Suppressor macrophage treated with lipopolysaccharide for 1 hour (primary cell): ENCODE results near the gene XPO6.
"Not testable (repeated sequence)": the region's sequence is repeated elsewhere in the genome, so short reads cannot be mapped to it uniquely, and the experiment has no call there.

Experiments used
- DNase-seq, 3 donors: peaks; one replicate each; pipeline ENCODE4 v3.0.0-alpha.2; 2020 to 2022

The XPO6 gene

DNA sequence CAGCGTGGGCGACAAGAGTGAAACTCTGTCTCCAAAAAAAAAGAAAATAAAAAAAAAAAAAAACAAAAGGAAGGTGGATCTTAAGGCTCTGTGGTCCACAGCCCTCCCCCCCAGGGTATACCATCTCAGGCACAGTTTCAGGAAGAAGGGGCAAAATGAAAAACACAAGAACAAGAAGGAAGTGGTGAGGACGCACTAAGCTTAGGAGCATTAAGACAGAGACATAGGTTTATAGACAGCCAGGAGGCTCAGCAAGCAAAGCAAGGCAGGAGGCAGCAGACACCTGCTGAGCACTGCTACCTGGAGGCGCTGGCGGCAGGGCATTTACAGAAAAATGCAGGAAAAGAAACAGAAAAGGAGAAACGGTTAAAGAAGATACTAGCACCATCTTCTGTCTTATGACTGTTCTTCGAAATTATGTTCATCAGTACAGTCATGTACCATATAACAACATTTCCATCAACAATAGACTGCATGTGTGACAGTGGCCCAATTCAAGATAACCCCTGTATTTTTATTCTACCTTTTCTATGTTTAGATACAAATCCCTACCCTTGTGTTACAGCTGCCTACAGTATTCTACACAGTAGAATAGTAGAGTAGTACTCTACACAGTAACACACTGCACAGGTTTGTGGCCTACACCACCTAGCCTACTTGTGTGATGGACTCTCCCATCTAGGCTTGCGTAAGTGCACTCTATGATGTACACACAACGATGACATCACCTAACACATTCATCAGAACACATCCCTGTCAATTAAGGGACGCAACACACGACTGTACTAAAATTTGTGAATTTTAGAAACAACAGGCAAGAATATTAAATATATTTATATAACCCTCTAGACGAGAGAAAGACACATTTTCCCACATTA lies 62.5 kb downstream of the XPO6 start:
- peak; percentile 21 to 70 (median 66) for DNase-seq

DNA sequence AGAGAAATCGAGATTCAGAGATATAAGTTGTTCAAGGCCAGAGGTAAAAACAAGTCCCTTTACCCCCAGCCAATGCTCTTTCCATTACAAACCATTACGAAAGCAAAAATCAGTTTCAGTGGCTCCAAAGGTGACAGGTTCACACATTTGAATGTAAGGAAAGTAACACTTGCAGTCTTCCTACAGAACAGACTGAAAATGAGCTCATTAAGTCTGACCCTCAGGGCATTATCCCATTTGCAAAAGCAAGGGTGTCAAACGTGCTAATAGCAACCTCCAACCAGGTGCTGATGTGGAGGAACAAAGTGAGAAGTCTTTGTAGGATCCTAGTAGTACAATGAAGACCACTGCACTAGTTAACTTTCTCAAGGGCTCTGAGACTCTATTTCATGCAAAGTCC lies 65.2 kb downstream of the XPO6 start:
- DNase-seq = no peak

GRCh38 chr16:28145796-28146195 lies 66.0 kb downstream of the XPO6 start:
- DNase-seq = peak; percentile 49 to 68 (median 67)

GRCh38 chr16:28140788-28141618 lies 70.8 kb downstream of the XPO6 start:
- peak; percentile 18 to 36 (median 34) for DNase-seq

DNA sequence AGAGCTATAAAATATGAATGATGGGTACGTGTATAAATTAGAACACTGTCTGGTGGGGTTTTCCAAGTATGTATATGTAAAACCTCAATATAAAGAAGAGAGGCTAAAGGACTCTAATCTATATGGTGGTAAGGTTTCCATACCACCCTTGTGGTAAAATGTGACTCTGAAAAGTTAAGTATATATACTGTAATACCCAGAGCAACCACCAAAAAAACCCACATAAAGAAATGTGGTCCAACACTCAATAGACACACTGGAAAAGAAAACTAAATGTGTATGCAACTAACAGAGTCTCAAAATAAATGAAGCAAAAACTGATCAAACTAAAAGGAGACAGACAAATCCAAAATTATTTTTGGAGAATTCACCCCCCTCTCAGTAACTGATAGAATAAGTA lies 72.2 kb downstream of the XPO6 start:
- no peak for DNase-seq

DNA sequence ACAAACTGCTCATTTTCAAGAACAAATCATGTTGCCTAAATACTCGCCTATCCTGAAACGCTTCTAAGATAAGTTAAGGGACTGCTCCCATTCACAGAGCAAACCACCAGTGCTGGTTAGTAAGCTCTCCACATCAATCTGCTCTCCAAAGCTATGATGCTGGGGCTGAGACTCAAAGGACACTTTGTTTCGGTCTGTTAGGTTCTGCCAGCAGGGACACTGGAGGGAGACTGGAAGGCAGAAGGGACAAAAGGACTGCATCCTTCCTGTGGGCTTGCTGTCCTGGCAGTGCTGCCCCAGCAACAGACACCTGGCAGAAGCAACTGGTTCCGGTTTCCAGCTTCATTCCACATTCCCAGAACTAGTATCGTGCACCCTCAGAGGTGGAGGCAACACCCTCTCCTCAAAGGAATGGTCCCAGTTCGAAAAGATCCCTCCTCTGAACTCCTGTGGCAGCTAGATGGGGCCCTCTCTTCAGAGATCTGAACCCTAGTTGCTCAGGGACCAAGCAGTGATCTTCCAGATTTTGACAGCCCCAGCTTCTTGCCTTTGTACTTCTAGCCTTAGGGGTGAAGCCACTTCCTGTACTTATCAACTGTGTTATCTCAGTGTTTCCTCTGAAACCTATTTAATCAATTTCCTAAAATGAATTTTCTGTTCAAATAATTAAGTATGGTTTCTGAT lies 74.9 kb downstream of the XPO6 start:
- DNase-seq = no peak

DNA sequence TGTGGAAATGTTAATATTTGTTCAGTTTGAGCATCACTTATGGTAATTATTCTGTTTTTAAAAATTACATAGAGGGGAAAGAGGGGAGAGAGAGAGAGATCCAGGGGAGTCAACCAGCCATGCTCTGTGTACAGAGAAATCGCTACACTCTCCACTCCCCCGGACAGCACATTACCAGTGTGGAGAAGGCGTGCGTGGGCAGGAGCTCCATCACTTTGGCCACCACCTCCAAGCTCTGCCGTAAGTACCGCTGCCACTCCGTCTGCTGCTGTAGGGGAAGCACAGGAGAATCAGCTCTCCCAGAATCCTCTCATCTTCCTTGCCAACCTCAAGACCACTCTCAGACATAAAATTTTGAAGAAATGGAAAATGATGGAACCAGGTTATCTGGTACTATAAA lies 78.1 kb downstream of the XPO6 start:
- DNase-seq = no peak

- no peak for DNase-seq
Measured at GRCh38 chr16:28131743-28132393, 79.9 kb downstream of the XPO6 start.

DNA sequence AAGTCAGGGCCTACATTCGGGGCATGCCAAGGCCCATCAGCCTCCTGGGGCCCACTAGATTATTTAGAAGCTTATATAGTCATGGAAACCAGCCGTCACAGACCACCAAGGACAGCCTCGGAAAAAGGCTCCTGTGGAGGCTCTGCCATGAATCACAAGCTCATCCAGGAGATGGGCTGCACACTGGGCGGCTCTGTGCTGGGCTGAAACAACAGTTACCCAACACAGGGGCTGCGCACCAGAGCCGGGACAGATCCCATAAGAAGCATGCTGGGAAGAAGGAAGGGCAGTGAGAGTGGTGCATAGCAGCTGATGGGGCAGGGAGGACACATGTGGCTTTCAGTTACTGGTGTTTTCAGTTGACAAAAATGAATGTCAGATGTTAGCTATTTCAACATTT lies 80.6 kb downstream of the XPO6 start:
- DNase-seq = no peak

DNA sequence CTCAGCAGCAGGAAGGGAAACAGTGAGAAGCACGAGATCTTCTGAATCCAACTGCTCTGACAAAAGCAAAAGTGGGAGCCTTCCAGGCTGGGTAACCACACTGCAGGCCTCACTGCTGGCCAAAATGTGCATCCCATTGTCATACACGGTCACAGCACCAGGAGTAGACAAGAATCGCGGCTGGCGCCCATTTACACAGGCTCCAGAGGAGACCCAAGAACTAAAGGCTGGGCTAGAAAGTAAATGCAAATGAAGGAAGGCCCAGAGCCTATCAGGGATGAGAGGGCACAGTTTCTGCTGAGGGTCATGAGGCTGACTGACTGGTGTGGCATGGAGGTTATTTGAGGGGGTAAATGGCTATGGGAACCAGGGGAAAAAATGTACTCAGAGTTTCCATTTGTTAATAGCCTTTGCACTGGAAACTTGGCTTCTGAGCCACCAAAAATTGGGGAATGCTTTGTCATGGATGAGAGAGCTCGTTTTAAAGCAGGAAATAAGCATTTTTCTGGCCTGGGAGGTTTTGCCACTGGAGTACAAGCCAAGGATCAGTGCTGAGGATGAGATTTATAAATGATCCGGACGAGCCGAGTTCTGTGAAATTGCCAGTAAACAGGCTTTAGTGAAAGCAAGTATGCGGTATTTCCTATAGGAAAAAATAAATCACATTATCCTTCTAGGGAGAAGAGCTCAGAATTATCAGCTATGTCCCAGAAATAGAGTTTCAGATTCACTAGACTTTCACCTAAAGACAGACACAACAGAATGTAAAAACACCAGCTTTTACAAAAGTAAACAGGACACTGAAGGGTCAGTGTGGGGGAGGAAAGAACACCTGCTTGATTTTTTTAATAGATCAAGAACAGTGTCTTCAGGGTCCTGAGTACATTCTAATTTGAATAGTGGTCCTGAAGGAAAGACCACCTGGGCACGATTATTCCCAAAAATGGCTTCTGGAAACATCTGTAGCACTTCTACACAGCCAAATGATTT lies 81.4 kb downstream of the XPO6 start:
- no peak for DNase-seq

DNA sequence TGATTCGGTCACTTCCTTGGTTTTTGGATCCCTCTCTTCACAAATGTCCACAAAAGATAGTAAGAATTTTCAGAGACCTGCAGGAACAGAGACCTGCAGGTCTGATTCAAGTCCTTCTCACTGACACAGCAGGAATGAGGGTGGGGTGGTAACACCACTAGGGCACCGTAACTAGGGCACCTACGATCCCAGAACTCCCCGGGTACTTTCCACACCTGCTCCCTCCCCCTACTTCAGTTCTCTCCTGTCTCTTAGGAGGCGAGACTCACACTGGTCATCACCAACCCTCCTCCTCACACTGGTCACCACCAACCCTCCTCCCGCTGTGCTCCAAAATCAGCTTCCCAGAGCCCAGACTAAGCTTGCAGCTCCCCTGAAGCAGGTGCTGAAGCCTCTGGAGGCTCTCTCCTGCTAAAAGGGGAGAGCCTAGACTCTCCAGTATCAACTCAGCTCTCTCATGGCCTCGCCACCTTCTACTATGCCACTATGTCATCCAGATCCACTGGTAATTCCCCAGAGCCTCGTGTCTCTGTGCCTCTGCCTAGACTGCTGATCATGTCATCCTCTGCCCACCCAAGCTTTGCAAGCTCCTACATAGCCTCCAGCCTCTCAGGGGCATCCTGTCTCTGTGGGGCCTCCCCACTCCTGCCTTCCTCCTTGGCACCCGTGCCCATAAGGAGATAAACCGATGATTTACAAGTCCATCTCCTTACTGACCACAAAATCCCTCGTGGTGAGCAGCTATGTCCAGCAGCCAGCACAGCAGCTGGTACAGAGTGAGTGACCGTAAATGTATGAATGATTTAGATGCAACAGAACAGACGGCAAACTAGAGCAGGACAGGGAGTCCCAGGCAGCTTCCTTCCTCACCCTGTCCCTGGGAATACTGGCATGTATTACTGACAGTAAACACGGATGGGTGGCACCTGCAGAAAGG lies 84.8 kb downstream of the XPO6 start:
- no peak for DNase-seq

DNA sequence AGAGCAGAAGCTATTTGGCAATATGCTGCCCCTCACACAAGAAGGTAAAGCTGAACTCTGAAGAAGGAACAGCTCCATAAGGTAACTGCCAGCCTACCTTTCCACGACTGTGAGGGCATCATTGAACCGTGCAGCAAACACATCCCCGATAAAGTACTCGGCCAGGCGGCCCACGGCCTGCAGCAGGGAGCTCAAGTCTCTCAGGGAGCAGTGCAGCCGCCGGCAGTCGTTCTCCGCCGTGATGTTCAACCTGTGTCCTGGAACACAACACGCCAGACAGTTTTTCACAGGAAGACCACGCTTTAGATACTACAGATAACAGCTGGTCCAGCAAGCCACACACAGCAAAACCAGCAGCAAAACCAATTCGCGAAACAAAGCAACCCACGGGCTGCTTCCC lies 86.2 kb downstream of the XPO6 start:
- DNase-seq = no peak

- DNase-seq = no peak
Measured at GRCh38 chr16:28121527-28121926, 90.2 kb downstream of the XPO6 start.

- no peak for DNase-seq
Measured at GRCh38 chr16:28120754-28121153, 91.0 kb downstream of the XPO6 start.

DNA sequence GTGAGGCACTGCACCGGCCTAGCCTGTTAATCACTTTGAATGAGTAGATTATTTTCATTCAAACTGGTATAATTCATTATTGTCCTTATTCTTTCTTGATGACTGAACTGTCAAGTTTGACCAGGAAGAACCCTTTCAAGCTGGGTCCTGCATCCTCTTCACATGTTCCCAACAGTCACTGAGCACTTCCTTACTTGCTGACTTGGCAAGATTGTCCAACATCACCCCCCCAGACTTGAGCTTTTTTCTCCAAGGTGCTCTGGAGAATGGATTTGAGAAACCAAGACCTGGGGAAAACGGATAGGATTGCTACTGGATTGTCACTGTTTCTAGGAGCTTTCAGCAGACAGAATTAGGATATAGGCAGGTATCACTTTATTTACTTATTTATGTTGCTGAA lies 93.1 kb downstream of the XPO6 start:
- no peak for DNase-seq

GRCh38 chr16:28117168-28117565 lies 94.6 kb downstream of the XPO6 start:
- DNase-seq = no peak

DNA sequence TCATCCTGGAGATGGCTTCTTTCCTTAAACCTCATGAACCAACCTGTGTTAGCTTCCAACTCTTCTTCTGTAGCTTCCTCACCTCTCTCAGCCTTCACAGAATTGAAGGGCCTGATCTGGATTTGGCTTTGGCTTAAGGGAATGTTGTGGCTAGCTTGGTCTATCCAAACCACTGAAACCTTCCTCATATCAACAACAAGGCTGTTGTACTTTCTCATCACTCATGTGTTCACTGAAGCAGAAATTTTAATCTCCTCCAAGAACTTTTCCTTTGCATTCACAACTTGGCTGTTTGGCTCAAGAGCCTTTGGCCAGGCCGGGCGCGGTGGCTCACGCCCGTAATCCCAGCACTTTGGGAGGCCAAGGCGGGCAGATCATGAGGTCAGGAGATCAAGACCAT lies 95.9 kb downstream of the XPO6 start:
- not testable (repeated sequence) for DNase-seq

DNA sequence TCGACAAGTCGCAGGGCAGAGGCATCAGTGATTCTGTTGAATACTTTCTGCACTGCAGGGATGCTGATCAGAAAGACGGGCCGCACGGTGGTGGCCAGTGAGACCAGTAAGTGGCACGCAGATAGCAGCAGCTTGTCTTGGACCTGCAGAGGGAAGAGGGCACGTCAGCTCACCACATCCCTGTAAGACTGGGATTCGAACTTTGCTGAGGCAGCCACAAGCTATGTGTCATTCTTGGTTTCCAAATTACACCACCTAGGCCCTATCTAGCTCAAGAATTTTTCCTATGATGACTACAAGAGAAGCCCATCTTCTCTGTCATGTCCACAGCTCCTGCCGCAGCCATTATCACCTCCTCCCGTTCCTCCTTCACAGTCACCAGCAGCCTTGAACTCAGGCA lies 98.9 kb downstream of the XPO6 start:
- no peak for DNase-seq

- no peak for DNase-seq
Measured at GRCh38 chr16:28110977-28111376, 100.8 kb downstream of the XPO6 start.

GRCh38 chr16:28110479-28110878 lies 101.3 kb downstream of the XPO6 start:
- DNase-seq = peak; percentile 71 to 86 (median 83)
